Astrocyte (in vitro differentiated cells and primary cell): ENCODE results near the gene MIB2. TPM values are rescaled to one million over a fixed set of nuclear protein-coding genes. Genes with fewer than 3 reads are reported as not detected.

Experiments used
- DNase-seq: peaks from one replicate; pipeline ENCODE4 v3.0.0-alpha.2; 2010; ENCODE audit warnings: low read depth
- FAIRE-seq: peaks from 2 replicates; lab custom pipeline; 2011; peaks lifted over from hg19 to GRCh38; lab: Jason Lieb, UNC
- H2AFZ ChIP-seq: 2 replicates; pipeline ENCODE4 v1.6.0; 2012; ENCODE audit warnings: low read depth, low read length, inconsistent platforms
- H3K27ac ChIP-seq: 2 replicates; pipeline ENCODE4 v1.5.1; 2011; ENCODE audit warnings: low read depth, low read length, inconsistent platforms
- H3K27me3 ChIP-seq: 2 replicates; pipeline ENCODE4 v1.6.0; 2011; ENCODE audit warnings: low read length, inconsistent platforms; ENCODE audit not compliant: insufficient read depth
- H3K36me3 ChIP-seq: 2 replicates; pipeline ENCODE4 v1.5.1; 2011; ENCODE audit warnings: low read length, inconsistent platforms; ENCODE audit not compliant: insufficient read depth
- H3K4me1 ChIP-seq: 2 replicates; pipeline ENCODE4 v1.5.1; 2011; ENCODE audit warnings: low read length, inconsistent platforms; ENCODE audit not compliant: insufficient read depth
- H3K4me2 ChIP-seq: 2 replicates; pipeline ENCODE4 v1.6.0; 2012; ENCODE audit warnings: low read length, inconsistent platforms
- H3K4me3 ChIP-seq: 2 replicates; pipeline ENCODE4 v1.5.1; 2011; ENCODE audit warnings: low read depth, mild to moderate bottlenecking, low read length, inconsistent platforms; ENCODE audit not compliant: insufficient read depth
- H3K79me2 ChIP-seq: 2 replicates; pipeline ENCODE4 v1.6.0; 2012; ENCODE audit warnings: mild to moderate bottlenecking, low read length, inconsistent platforms; ENCODE audit not compliant: insufficient read depth
- H3K9ac ChIP-seq: 2 replicates; pipeline ENCODE4 v1.6.0; 2012; ENCODE audit warnings: mild to moderate bottlenecking, low read length, inconsistent platforms
- H3K9me3 ChIP-seq: 2 replicates; pipeline ENCODE4 v1.5.1; 2012; ENCODE audit warnings: low read depth, mild to moderate bottlenecking, low read length, inconsistent platforms; ENCODE audit not compliant: insufficient read depth
- H4K20me1 ChIP-seq: 2 replicates; pipeline ENCODE4 v1.6.0; 2012; ENCODE audit warnings: low read length, inconsistent platforms; ENCODE audit not compliant: insufficient read depth
- H3K27ac Mint-ChIP-seq: one replicate; pipeline ENCODE4 v1.8.0; 2021; ENCODE audit warnings: mild to moderate bottlenecking, mixed read lengths; ENCODE audit not compliant: unreplicated experiment
- H3K27me3 Mint-ChIP-seq: one replicate; pipeline ENCODE4 v1.8.0; 2021; ENCODE audit warnings: low read depth, mixed read lengths; ENCODE audit not compliant: unreplicated experiment
- H3K36me3 Mint-ChIP-seq: one replicate; pipeline ENCODE4 v1.8.0; 2021; ENCODE audit warnings: low read depth, mixed read lengths; ENCODE audit not compliant: unreplicated experiment
- H3K4me1 Mint-ChIP-seq: one replicate; pipeline ENCODE4 v1.8.0; 2021; ENCODE audit warnings: low read depth, mixed read lengths; ENCODE audit not compliant: unreplicated experiment
- H3K4me3 Mint-ChIP-seq: one replicate; pipeline ENCODE4 v1.8.0; 2021; ENCODE audit warnings: mild to moderate bottlenecking, moderate library complexity, mixed read lengths; ENCODE audit not compliant: unreplicated experiment
- H3K9me3 Mint-ChIP-seq: one replicate; pipeline ENCODE4 v1.8.0; 2021; ENCODE audit warnings: mild to moderate bottlenecking, mixed read lengths; ENCODE audit not compliant: unreplicated experiment
- CTCF ChIP-seq: IDR thresholded peaks from 2 replicates; pipeline ENCODE4 v1.5.1; 2011; ENCODE audit warnings: low read depth, mild to moderate bottlenecking, inconsistent platforms, low read length, moderate library complexity; ENCODE audit not compliant: insufficient read depth
- EZH2 ChIP-seq: IDR thresholded peaks from 2 replicates; pipeline ENCODE4 v1.6.1; 2012; ENCODE audit warnings: mild to moderate bottlenecking, low read length, inconsistent platforms; ENCODE audit not compliant: insufficient read depth
- total RNA-seq: library from RNA; stranded (reverse); gene quantifications from 2 replicates; pipeline ENCODE4 v1.2.1, GENCODE V29; 2021

The MIB2 gene
- total RNA-seq, 1 donor from 2014 or later, result 80.1 TPM

GRCh38 chr1:1574721-1575537 is 40.4 kb upstream of the MIB2 start, which contains the start of gene SSU72:
Gene SSU72, minus strand, starts transcription at chr1:1574863. Its CDS starts 306 bp downstream, at chr1:1574557.
- Histone ChIP-seq H3K4me1 (peaks cover 12% of the 10 kb centered on the region), H3K4me3 (peak within 1 kb of the TSS; percentile 99), H3K27me3 (peaks cover 7% of the 10 kb centered on the region), H3K4me2 (peak within 1 kb of the TSS; percentile 93), H3K27ac (peak within 1 kb of the TSS; percentile 97), H4K20me1 (peaks cover 36% of the 10 kb centered on the region), H3K36me3 (peaks cover 3% of the 10 kb centered on the region), H3K9me3 (no peaks in the 10 kb centered on the region), H3K9ac (peak within 1 kb of the TSS; percentile 97), H2AFZ (peak within 1 kb of the TSS; percentile 96), H3K79me2 (peaks cover 48% of the 10 kb centered on the region)
- peaks cover 10% of the 10 kb centered on the region for H3K27me3 Mint-ChIP-seq
- no peaks in the 10 kb centered on the region for H3K9me3 Mint-ChIP-seq
- FAIRE-seq, result no peak
- TF ChIP-seq EZH2, result no peak
- TF ChIP-seq CTCF, result no peak
- peak; percentile 79 for DNase-seq
- peak within 1 kb of the TSS; percentile 99 for H3K27ac Mint-ChIP-seq
- peak within 1 kb of the TSS; percentile 95 for H3K4me3 Mint-ChIP-seq
- H3K4me1 Mint-ChIP-seq, result peaks cover 10% of the 10 kb centered on the region
- H3K36me3 Mint-ChIP-seq, result peaks cover 11% of the 10 kb centered on the region

GRCh38 chr1:1577367-1578011 is 37.8 kb upstream of the MIB2 start:
- no peak overlapping the region for H3K27ac Mint-ChIP-seq
- H3K36me3 Mint-ChIP-seq, result peaks cover 3% of the 10 kb centered on the region
- Histone ChIP-seq H2AFZ (no peak overlapping the region), H3K9me3 (no peaks in the 10 kb centered on the region), H3K9ac (no peak overlapping the region), H3K36me3 (no peaks in the 10 kb centered on the region), H3K4me1 (peaks cover 12% of the 10 kb centered on the region), H4K20me1 (peaks cover 14% of the 10 kb centered on the region), H3K4me3 (no peak overlapping the region), H3K79me2 (peaks cover 22% of the 10 kb centered on the region), H3K27ac (no peak overlapping the region), H3K4me2 (no peak overlapping the region), H3K27me3 (peaks cover 14% of the 10 kb centered on the region)
- DNase-seq, result no peak
- H3K4me1 Mint-ChIP-seq, result peaks cover 10% of the 10 kb centered on the region
- FAIRE-seq, result no peak
- H3K9me3 Mint-ChIP-seq, result no peaks in the 10 kb centered on the region
- H3K27me3 Mint-ChIP-seq, result peaks cover 27% of the 10 kb centered on the region
- TF ChIP-seq EZH2, result no peak
- TF ChIP-seq CTCF, result no peak
- H3K4me3 Mint-ChIP-seq, result no peak overlapping the region
